ENCODE results near the gene LCA5L. TPM values are rescaled to one million over a fixed set of nuclear protein-coding genes. Genes with fewer than 3 reads are reported as not detected.

The LCA5L gene
- total RNA-seq, 2 donors from 2014 or later: 0.26 to 1.5 TPM

DNA sequence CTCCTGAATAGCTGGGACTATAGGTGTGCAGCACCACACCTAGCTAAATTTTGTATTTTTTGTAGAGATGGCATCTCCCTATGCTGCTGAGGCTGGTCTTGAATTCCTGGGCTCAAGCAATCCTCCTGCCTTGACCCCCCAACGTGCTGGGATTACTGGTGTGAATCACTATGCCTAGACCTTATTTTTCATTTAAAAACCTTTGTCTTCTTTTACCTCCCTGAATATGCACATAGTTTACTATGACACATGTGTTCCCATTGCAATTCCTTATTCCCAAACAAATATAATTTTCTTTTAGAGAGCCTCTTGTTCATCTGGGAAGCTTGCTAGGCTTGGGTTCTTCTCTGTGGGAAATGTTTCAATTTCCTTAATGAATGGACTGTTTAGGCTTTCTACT lies 23.0 kb upstream of the LCA5L start:
- no peaks in the 10 kb centered on the region for H3K4me1 ChIP-seq
- TF ChIP-seq, protein P1, sequence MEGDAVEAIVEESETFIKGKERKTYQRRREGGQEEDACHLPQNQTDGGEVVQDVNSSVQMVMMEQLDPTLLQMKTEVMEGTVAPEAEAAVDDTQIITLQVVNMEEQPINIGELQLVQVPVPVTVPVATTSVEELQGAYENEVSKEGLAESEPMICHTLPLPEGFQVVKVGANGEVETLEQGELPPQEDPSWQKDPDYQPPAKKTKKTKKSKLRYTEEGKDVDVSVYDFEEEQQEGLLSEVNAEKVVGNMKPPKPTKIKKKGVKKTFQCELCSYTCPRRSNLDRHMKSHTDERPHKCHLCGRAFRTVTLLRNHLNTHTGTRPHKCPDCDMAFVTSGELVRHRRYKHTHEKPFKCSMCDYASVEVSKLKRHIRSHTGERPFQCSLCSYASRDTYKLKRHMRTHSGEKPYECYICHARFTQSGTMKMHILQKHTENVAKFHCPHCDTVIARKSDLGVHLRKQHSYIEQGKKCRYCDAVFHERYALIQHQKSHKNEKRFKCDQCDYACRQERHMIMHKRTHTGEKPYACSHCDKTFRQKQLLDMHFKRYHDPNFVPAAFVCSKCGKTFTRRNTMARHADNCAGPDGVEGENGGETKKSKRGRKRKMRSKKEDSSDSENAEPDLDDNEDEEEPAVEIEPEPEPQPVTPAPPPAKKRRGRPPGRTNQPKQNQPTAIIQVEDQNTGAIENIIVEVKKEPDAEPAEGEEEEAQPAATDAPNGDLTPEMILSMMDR (IDR thresholded peaks at IDR 0.05): no peak
- H3K36me3 ChIP-seq: peaks cover 13% of the 10 kb centered on the region
- no peak for DNase-seq (ENCODE audit: low spot score)
- H3K27me3 ChIP-seq: no peaks in the 10 kb centered on the region
- H3K4me3 ChIP-seq: no peak overlapping the region
- no peak overlapping the region for H3K27ac ChIP-seq
- no peaks in the 10 kb centered on the region for H3K9me3 ChIP-seq

DNA sequence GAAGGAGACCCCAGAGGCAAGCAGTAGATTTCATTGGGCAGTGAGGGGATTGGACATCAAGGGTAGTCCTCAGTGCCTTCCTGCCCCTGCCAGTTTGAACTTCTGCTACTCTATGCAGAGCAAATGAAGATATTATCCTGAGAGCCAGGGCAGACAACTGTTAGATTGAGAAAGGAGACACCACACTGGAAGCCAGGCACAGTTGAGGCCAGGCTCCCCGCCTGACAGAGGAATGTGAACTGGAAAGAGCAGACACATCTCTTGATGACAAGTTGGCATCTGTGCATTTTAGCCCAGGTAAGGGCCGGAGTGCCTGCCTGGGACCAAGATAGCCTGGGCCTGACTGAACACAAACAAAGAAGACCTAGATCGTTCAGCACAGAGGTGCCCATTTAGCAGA lies 22.2 kb upstream of the LCA5L start:
- Histone ChIP-seq H3K36me3 (peaks cover 20% of the 10 kb centered on the region), H3K27ac (no peak overlapping the region), H3K27me3 (no peaks in the 10 kb centered on the region), H3K9me3 (no peaks in the 10 kb centered on the region), H3K4me3 (no peak overlapping the region), H3K4me1 (no peaks in the 10 kb centered on the region)
- DNase-seq (ENCODE audit: low spot score): no peak
- TF ChIP-seq, protein P1 (IDR thresholded peaks at IDR 0.05): no peak

DNA sequence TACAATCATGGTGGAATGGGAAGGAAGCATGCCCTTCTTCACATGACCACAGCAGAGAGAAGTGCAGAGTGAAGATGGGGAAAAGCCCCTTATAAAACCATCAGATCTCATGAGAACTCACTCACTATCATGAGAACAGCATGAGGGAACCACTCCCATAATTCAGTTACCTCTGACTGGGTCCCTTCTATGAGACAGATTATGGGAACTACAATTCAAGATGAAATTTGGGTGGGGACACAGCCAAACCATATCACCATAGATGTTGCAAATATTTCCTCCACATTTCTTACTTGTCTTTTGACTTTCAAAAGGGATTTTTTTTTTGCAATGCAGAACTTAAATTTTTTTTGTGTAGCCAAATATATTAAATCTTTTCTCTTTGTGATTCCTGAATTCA lies 21.0 kb upstream of the LCA5L start:
- no peak for DNase-seq (ENCODE audit: low spot score)
- Histone ChIP-seq H3K36me3 (peaks cover 23% of the 10 kb centered on the region), H3K27me3 (no peaks in the 10 kb centered on the region), H3K9me3 (no peaks in the 10 kb centered on the region), H3K27ac (no peak overlapping the region), H3K4me1 (no peaks in the 10 kb centered on the region), H3K4me3 (no peak overlapping the region)
- TF ChIP-seq, protein P1 (IDR thresholded peaks at IDR 0.05): no peak

DNA sequence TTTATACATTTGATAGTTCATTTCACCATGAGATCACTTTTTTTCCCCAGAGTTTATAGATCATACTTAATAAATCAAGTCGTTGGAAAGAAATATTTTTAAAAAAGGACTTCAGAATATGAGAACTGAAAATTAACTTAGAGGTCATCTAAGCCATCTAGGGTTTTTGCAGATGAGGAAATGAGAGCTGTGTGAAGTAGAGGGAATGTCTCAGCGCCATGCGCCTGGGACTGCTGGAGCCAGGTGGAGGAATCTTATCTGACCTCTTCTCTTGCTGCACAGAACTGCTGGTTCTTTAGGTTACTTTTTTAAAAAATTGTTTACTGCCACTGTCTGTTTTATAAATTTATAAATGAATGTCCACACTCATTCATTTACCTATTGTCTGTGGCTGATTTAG lies 17.7 kb upstream of the LCA5L start:
- Histone ChIP-seq H3K27me3 (no peaks in the 10 kb centered on the region), H3K4me1 (no peaks in the 10 kb centered on the region), H3K36me3 (peaks cover 23% of the 10 kb centered on the region), H3K9me3 (no peaks in the 10 kb centered on the region), H3K27ac (no peak overlapping the region), H3K4me3 (no peak overlapping the region)
- no peak for DNase-seq (ENCODE audit: low spot score)
- TF ChIP-seq, protein P1 (IDR thresholded peaks at IDR 0.05): no peak

DNA sequence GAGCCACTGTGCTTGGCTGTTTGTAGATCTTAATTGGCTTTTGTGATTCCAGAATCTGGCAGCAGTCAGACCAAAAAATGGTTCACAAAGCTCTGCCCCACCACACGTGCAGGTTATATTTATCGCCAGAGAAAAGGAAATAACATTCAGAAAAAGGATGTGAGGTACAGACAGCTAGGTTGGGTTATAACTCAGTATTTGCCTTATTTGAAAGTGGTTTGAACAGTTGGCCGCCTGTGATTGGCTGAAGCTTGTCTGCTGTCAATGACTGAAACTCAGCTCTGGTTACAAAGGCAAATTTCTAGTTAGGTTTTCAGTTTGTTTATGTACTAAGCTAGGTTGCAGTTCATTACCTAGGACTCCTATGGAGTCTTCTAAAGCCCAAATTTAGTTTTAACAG lies 15.8 kb upstream of the LCA5L start:
- Histone ChIP-seq H3K4me3 (no peak overlapping the region), H3K4me1 (no peaks in the 10 kb centered on the region), H3K9me3 (no peaks in the 10 kb centered on the region), H3K36me3 (peaks cover 20% of the 10 kb centered on the region), H3K27me3 (no peaks in the 10 kb centered on the region), H3K27ac (no peak overlapping the region)
- TF ChIP-seq, protein P1 (IDR thresholded peaks at IDR 0.05): no peak
- no peak for DNase-seq (ENCODE audit: low spot score)

DNA sequence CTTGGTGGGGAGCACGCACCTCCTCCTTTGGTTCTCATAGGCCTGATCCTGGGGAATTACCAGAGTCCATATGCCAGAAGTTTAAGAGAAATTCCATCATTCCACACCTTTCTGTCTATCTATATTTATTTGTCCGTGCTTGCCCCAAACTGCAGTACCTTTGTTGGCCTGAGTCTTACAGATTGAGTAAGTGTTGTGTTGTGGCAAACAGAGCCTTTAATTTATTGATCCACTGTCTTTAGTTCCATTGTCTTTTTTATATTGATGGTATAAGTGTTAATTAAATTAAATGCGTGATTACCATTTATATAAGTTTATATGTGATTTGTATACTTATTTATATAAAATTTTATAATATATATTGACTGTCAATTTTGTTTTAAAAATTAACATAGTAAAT lies 11.1 kb upstream of the LCA5L start:
- no peaks in the 10 kb centered on the region for H3K9me3 ChIP-seq
- H3K27ac ChIP-seq: no peak overlapping the region

More for the DNA sequence above, 11.1 kb upstream of the LCA5L start:
- Histone ChIP-seq H3K4me3 (no peak overlapping the region), H3K27me3 (no peaks in the 10 kb centered on the region), H3K4me1 (peaks cover 0 to 17% of the 10 kb centered on the region in 2 donors), H3K36me3 (no peaks in the 10 kb centered on the region)
- TF ChIP-seq, protein P1 (IDR thresholded peaks at IDR 0.05): no peak
- DNase-seq (ENCODE audit: low spot score): no peak
